ENCODE data around the gene CCDC34. TPM values are rescaled to one million over a fixed set of nuclear protein-coding genes. Genes with fewer than 3 reads are reported as not detected.

CCDC34 gene
- total and polyA plus RNA-seq, 2 experiments from 2014 or later: 10.1 to 56.0 TPM

DNA sequence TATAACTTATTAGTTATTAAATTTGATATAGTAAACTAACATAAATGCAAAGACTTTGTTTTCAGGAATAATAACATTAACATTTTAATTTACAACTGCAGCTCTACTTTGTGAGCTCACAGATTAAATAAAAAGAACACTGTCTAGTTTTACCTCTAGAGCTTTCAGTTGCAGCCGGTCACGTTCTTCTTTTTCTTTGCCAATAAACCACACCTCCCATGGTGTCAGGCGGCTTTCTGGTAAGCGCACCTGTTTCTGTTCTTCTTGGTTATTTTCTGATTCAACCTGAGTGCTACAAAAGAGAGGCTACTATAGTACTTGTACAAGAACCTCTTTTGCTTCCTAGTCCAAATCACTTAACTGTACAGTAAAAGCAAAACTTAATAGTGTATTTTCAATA, 5.8 kb downstream of the CCDC34 start (continued):
- TF ChIP-seq, protein P1, sequence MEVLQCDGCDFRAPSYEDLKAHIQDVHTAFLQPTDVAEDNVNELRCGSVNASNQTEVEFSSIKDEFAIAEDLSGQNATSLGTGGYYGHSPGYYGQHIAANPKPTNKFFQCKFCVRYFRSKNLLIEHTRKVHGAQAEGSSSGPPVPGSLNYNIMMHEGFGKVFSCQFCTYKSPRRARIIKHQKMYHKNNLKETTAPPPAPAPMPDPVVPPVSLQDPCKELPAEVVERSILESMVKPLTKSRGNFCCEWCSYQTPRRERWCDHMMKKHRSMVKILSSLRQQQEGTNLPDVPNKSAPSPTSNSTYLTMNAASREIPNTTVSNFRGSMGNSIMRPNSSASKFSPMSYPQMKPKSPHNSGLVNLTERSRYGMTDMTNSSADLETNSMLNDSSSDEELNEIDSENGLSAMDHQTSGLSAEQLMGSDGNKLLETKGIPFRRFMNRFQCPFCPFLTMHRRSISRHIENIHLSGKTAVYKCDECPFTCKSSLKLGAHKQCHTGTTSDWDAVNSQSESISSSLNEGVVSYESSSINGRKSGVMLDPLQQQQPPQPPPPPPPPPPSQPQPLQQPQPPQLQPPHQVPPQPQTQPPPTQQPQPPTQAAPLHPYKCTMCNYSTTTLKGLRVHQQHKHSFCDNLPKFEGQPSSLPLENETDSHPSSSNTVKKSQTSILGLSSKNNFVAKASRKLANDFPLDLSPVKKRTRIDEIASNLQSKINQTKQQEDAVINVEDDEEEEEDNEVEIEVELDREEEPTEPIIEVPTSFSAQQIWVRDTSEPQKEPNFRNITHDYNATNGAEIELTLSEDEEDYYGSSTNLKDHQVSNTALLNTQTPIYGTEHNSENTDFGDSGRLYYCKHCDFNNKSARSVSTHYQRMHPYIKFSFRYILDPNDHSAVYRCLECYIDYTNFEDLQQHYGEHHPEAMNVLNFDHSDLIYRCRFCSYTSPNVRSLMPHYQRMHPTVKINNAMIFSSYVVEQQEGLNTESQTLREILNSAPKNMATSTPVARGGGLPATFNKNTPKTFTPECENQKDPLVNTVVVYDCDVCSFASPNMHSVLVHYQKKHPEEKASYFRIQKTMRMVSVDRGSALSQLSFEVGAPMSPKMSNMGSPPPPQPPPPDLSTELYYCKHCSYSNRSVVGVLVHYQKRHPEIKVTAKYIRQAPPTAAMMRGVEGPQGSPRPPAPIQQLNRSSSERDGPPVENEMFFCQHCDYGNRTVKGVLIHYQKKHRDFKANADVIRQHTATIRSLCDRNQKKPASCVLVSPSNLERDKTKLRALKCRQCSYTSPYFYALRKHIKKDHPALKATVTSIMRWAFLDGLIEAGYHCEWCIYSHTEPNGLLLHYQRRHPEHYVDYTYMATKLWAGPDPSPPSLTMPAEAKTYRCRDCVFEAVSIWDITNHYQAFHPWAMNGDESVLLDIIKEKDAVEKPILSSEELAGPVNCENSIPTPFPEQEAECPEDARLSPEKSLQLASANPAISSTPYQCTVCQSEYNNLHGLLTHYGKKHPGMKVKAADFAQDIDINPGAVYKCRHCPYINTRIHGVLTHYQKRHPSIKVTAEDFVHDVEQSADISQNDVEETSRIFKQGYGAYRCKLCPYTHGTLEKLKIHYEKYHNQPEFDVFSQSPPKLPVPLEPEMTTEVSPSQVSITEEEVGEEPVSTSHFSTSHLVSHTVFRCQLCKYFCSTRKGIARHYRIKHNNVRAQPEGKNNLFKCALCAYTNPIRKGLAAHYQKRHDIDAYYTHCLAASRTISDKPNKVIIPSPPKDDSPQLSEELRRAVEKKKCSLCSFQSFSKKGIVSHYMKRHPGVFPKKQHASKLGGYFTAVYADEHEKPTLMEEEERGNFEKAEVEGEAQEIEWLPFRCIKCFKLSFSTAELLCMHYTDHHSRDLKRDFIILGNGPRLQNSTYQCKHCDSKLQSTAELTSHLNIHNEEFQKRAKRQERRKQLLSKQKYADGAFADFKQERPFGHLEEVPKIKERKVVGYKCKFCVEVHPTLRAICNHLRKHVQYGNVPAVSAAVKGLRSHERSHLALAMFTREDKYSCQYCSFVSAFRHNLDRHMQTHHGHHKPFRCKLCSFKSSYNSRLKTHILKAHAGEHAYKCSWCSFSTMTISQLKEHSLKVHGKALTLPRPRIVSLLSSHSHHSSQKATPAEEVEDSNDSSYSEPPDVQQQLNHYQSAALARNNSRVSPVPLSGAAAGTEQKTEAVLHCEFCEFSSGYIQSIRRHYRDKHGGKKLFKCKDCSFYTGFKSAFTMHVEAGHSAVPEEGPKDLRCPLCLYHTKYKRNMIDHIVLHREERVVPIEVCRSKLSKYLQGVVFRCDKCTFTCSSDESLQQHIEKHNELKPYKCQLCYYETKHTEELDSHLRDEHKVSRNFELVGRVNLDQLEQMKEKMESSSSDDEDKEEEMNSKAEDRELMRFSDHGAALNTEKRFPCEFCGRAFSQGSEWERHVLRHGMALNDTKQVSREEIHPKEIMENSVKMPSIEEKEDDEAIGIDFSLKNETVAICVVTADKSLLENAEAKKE (CRISPR knock-in tag; IDR thresholded peaks at IDR 0.05): no peak
- TF ChIP-seq POLR2AphosphoS5 (IDR thresholded peaks at IDR 0.05; ENCODE audit: low read depth): no peak
- TF ChIP-seq EZH2 (IDR thresholded peaks at IDR 0.05; ENCODE audit: low read depth, unreplicated experiment): no peak
- no peak for TF ChIP-seq EZH2phosphoT487 (IDR thresholded peaks at IDR 0.05; ENCODE audit: unreplicated experiment)
- no peak for TF ChIP-seq NANOG (IDR thresholded peaks at IDR 0.05; ENCODE audit: borderline replicate concordance)
- TF ChIP-seq STAT1 (IDR thresholded peaks at IDR 0.05; ENCODE audit: unreplicated experiment): no peak
- TF ChIP-seq, protein P2, sequence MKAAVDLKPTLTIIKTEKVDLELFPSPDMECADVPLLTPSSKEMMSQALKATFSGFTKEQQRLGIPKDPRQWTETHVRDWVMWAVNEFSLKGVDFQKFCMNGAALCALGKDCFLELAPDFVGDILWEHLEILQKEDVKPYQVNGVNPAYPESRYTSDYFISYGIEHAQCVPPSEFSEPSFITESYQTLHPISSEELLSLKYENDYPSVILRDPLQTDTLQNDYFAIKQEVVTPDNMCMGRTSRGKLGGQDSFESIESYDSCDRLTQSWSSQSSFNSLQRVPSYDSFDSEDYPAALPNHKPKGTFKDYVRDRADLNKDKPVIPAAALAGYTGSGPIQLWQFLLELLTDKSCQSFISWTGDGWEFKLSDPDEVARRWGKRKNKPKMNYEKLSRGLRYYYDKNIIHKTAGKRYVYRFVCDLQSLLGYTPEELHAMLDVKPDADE (IDR thresholded peaks at IDR 0.05): no peak
- TF ChIP-seq, protein P3, sequence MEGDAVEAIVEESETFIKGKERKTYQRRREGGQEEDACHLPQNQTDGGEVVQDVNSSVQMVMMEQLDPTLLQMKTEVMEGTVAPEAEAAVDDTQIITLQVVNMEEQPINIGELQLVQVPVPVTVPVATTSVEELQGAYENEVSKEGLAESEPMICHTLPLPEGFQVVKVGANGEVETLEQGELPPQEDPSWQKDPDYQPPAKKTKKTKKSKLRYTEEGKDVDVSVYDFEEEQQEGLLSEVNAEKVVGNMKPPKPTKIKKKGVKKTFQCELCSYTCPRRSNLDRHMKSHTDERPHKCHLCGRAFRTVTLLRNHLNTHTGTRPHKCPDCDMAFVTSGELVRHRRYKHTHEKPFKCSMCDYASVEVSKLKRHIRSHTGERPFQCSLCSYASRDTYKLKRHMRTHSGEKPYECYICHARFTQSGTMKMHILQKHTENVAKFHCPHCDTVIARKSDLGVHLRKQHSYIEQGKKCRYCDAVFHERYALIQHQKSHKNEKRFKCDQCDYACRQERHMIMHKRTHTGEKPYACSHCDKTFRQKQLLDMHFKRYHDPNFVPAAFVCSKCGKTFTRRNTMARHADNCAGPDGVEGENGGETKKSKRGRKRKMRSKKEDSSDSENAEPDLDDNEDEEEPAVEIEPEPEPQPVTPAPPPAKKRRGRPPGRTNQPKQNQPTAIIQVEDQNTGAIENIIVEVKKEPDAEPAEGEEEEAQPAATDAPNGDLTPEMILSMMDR (conservative IDR thresholded peaks at IDR 0.05; ENCODE audit: low read depth in 2 of 2): no peak
- no peak for TF ChIP-seq CREB1 (CRISPR knock-in tag; IDR thresholded peaks at IDR 0.05; ENCODE audit: low read depth)
- no peak for TF ChIP-seq ZNF331 (CRISPR knock-in tag; IDR thresholded peaks at IDR 0.05; ENCODE audit: low read depth)

Measured in GM23338 (cell line).